ENCODE measurements around the gene OTUD7B.
"Not testable (repeated sequence)": the region's sequence is repeated elsewhere in the genome, so short reads cannot be mapped to it uniquely, and the experiment has no call there.

Gene OTUD7B

GRCh38 chr1:149962039-149962647, 48.4 kb downstream of the OTUD7B start:
- ChIA-PET CTCF (interaction anchor here (0.6 to 3.0 kb wide), 42 partner anchors 10 to 225 kb away, joined by 3 to 34 read pairs (median 4); partner anchors contain the start of gene OTUD7B), POLR2A (no interaction called here)
- Histone ChIP-seq H3K4me1 (ENCODE audit: control insufficient read depth, insufficient read depth, low read length) (no peaks in the 10 kb centered on the region), H3K4me3 (ENCODE audit: low read depth, low read length) (no peak overlapping the region), H3K9me3 (ENCODE audit: control insufficient read depth, insufficient read depth, low read depth, low read length) (no peaks in the 10 kb centered on the region), H3K27ac (ENCODE audit: extremely low read depth, low read depth, low read length) (no peak overlapping the region), H3K36me3 (ENCODE audit: control insufficient read depth in 2 of 2, insufficient read depth in 1 of 2, low read length in 2 of 2) (peaks cover 46 to 90% of the 10 kb centered on the region in 2 experiments)
- TF ChIP-seq, protein P1, sequence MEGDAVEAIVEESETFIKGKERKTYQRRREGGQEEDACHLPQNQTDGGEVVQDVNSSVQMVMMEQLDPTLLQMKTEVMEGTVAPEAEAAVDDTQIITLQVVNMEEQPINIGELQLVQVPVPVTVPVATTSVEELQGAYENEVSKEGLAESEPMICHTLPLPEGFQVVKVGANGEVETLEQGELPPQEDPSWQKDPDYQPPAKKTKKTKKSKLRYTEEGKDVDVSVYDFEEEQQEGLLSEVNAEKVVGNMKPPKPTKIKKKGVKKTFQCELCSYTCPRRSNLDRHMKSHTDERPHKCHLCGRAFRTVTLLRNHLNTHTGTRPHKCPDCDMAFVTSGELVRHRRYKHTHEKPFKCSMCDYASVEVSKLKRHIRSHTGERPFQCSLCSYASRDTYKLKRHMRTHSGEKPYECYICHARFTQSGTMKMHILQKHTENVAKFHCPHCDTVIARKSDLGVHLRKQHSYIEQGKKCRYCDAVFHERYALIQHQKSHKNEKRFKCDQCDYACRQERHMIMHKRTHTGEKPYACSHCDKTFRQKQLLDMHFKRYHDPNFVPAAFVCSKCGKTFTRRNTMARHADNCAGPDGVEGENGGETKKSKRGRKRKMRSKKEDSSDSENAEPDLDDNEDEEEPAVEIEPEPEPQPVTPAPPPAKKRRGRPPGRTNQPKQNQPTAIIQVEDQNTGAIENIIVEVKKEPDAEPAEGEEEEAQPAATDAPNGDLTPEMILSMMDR (tag by site-specific recombination; IDR thresholded peaks at IDR 0.05), result peak; percentile 22; the same call in 1 of the 2 replicates
- TF ChIP-seq ZNF654 (tag by site-specific recombination; IDR thresholded peaks at IDR 0.05; ENCODE audit: low read depth), result peak; percentile 72
- no peak for TF ChIP-seq ZNF830 (tag by site-specific recombination; IDR thresholded peaks at IDR 0.05; ENCODE audit: low read depth)
- no peak for TF ChIP-seq BCL11B (tag by site-specific recombination; IDR thresholded peaks at IDR 0.05; ENCODE audit: low read depth)
- TF ChIP-seq ZNF660 (tag by site-specific recombination; IDR thresholded peaks at IDR 0.05), result peak; percentile 52; the same call in 1 of the 2 replicates
- peak; percentile 86 for TF ChIP-seq PRDM1 (tag by site-specific recombination; IDR thresholded peaks at IDR 0.05)

GRCh38 chr1:149957548-149957947, 53.0 kb downstream of the OTUD7B start:
- POLR2A ChIA-PET; H3K9me3 ChIP-seq (ENCODE audit: control insufficient read depth, insufficient read depth, low read depth, low read length); H3K27ac ChIP-seq (ENCODE audit: extremely low read depth, low read depth, low read length); H3K4me1 ChIP-seq (ENCODE audit: control insufficient read depth, insufficient read depth, low read length); H3K4me3 ChIP-seq (ENCODE audit: low read depth, low read length): not testable (repeated sequence)
- CTCF ChIA-PET, result interaction anchor here (1.4 kb wide), 1 partner anchor 9 kb away, joined by 4 read pairs; no protein-coding TSS in a partner anchor
- H3K36me3 ChIP-seq (ENCODE audit: control insufficient read depth in 2 of 2, insufficient read depth in 1 of 2, low read length in 2 of 2), result peaks cover 29 to 48% of the 10 kb centered on the region in 2 experiments; a peak in 2 of 3 replicates

GRCh38 chr1:149949911-149950310, 60.6 kb downstream of the OTUD7B start:
- TF ChIP-seq ZIC2 (tag by site-specific recombination; IDR thresholded peaks at IDR 0.05) (peak; percentile 60), SP3 (tag by site-specific recombination; IDR thresholded peaks at IDR 0.05) (no peak)
- CTCF ChIA-PET, result interaction anchor here (0.6 kb wide), 2 partner anchors 10 to 23 kb away, joined by 3 read pairs; no protein-coding TSS in a partner anchor
- POLR2A ChIA-PET, result no interaction called here
- no peaks in the 10 kb centered on the region for H3K4me1 ChIP-seq (ENCODE audit: control insufficient read depth, insufficient read depth, low read length)
- H3K36me3 ChIP-seq (ENCODE audit: control insufficient read depth in 2 of 2, insufficient read depth in 1 of 2, low read length in 2 of 2), result peaks cover 7 to 47% of the 10 kb centered on the region in 2 experiments; a peak in 2 of 3 replicates
- no peak overlapping the region for H3K4me3 ChIP-seq (ENCODE audit: low read depth, low read length)
- no peak overlapping the region for H3K27ac ChIP-seq (ENCODE audit: extremely low read depth, low read depth, low read length)
- no peaks in the 10 kb centered on the region for H3K9me3 ChIP-seq (ENCODE audit: control insufficient read depth, insufficient read depth, low read depth, low read length)

GRCh38 chr1:149945206-149945605, 65.3 kb downstream of the OTUD7B start:
- no peak for TF ChIP-seq ZNF146 (tag by site-specific recombination; IDR thresholded peaks at IDR 0.05)
- no peak for TF ChIP-seq ZNF366 (tag by site-specific recombination; conservative IDR thresholded peaks at IDR 0.05)
- TF ChIP-seq ZSCAN16 (tag by site-specific recombination; IDR thresholded peaks at IDR 0.05), result no peak
- no peak for TF ChIP-seq ZBTB10 (tag by site-specific recombination; IDR thresholded peaks at IDR 0.05)
- ChIA-PET CTCF (interaction anchor here (0.8 to 1.3 kb wide), 3 partner anchors 17 to 242 kb away, joined by 3 to 5 read pairs (median 3); no protein-coding TSS in a partner anchor), POLR2A (interaction anchor here (1.4 kb wide), 1 partner anchor 58 kb away, joined by 3 read pairs; no protein-coding TSS in a partner anchor)
- H3K4me3 ChIP-seq (ENCODE audit: low read depth, low read length), result no peak overlapping the region
- H3K4me1 ChIP-seq (ENCODE audit: control insufficient read depth, insufficient read depth, low read length), result no peaks in the 10 kb centered on the region
- H3K9me3 ChIP-seq (ENCODE audit: control insufficient read depth, insufficient read depth, low read depth, low read length), result no peaks in the 10 kb centered on the region
- no peak overlapping the region for H3K27ac ChIP-seq (ENCODE audit: extremely low read depth, low read depth, low read length)
- peaks cover 7 to 59% of the 10 kb centered on the region in 2 experiments; a peak in 2 of 3 replicates for H3K36me3 ChIP-seq (ENCODE audit: control insufficient read depth in 2 of 2, insufficient read depth in 1 of 2, low read length in 2 of 2)
